HepG2 (cell line): ENCODE measurements around the gene IL21R. TPM values are rescaled to one million over a fixed set of nuclear protein-coding genes. Genes with fewer than 3 reads are reported as not detected.
A peak's percentile ranks its signal among the peaks of the same experiment; 100 is the strongest.

Experiments
- FOXA3 ChIP-seq: IDR thresholded peaks from 2 replicates; pipeline ENCODE4 v1.6.1; 2016; ENCODE audit warnings: missing genetic modification reagents, missing compliant biosample characterization
- IRF1 ChIP-seq: sonication (generic); formaldehyde crosslinking; IDR thresholded peaks from 2 replicates; pipeline ENCODE4 v1.4.0; 2020; ENCODE audit warnings: low read depth, mild to moderate bottlenecking, missing genetic modification reagents
- NR2F6 ChIP-seq, 2 experiments: IDR thresholded peaks; 2 replicates each; pipeline ENCODE4 v1.6.1; 2016; ENCODE audit warnings: antibody characterized with exemption in 1 of 2, mild to moderate bottlenecking in 1 of 2
- RARA ChIP-seq: IDR thresholded peaks from 2 replicates; pipeline ENCODE4 v1.6.1; 2016; ENCODE audit warnings: missing genetic modification reagents, missing compliant biosample characterization
- RARG ChIP-seq: sonication (generic); formaldehyde crosslinking; IDR thresholded peaks from 2 replicates; pipeline ENCODE4 v1.4.0; 2020; ENCODE audit warnings: low read depth, mild to moderate bottlenecking, missing genetic modification reagents
- SKIL ChIP-seq: sonication (generic); formaldehyde crosslinking; IDR thresholded peaks from 2 replicates; pipeline ENCODE4 v1.8.0; 2022; ENCODE audit warnings: missing genetic modification reagents, mild to moderate bottlenecking, moderate library complexity, borderline replicate concordance
- SP5 ChIP-seq: IDR thresholded peaks from 2 replicates; pipeline ENCODE4 v1.6.1; 2016; ENCODE audit warnings: low read depth, borderline replicate concordance
- TFDP2 ChIP-seq: sonication (generic); formaldehyde crosslinking; IDR thresholded peaks from 2 replicates; pipeline ENCODE4 v1.4.0; 2020; ENCODE audit warnings: missing genetic modification reagents
- TSC22D2 ChIP-seq: sonication (generic); formaldehyde crosslinking; IDR thresholded peaks from 2 replicates; pipeline ENCODE4 v1.5.1; 2020; ENCODE audit warnings: missing genetic modification reagents, mild to moderate bottlenecking, borderline replicate concordance
- ZFP90 ChIP-seq: sonication (generic); formaldehyde crosslinking; IDR thresholded peaks from 2 replicates; pipeline ENCODE4 v1.8.0; 2022; ENCODE audit warnings: missing genetic modification reagents, mild to moderate bottlenecking, inconsistent platforms, borderline replicate concordance
- ZNF281 ChIP-seq: sonication (generic); formaldehyde crosslinking; IDR thresholded peaks from 2 replicates; pipeline ENCODE4 v1.4.0; 2020; ENCODE audit warnings: missing genetic modification reagents, borderline replicate concordance
- ZNF33B ChIP-seq: sonication (generic); formaldehyde crosslinking; IDR thresholded peaks from 2 replicates; pipeline ENCODE4 v1.5.1; 2020; ENCODE audit warnings: mild to moderate bottlenecking, missing genetic modification reagents
- ZNF737 ChIP-seq: sonication (generic); formaldehyde crosslinking; IDR thresholded peaks from 2 replicates; pipeline ENCODE4 v1.5.0; 2020; ENCODE audit warnings: missing genetic modification reagents, mild to moderate bottlenecking, borderline replicate concordance
- ZNF841 ChIP-seq: sonication (generic); formaldehyde crosslinking; IDR thresholded peaks from 2 replicates; pipeline ENCODE4 v1.8.1; 2023; ENCODE audit warnings: missing genetic modification reagents, borderline replicate concordance
- polyA plus RNA-seq, 8 experiments: library from polyadenylated mRNA; depleted of rRNA in 3 of 8; stranded (reverse) in 7 of 8; unstranded in 1 of 8; fragments of >200 nt; fragmentation: Illumina TruSeq in 4 of 8; extraction: Trizol in 4 of 8; gene quantifications; 2 replicates each; pipeline versions ENCODE4 v1.2.1 to v1.2.3, GENCODE V29; 2011 to 2016; ENCODE audit warnings: low read depth in 4 of 8, missing spikeins in 1 of 8, mixed read lengths in 1 of 8; ENCODE audit not compliant: insufficient read depth in 1 of 8
- total RNA-seq, 5 experiments: library from RNA; depleted of rRNA; stranded (reverse); fragments of >200 nt; fragmentation: Illumina TruSeq; extraction: Trizol; gene quantifications; 2 replicates each; pipeline ENCODE4 v1.2.3, GENCODE V29; 2016; ENCODE audit warnings: low read depth in 1 of 5
- TF ChIP-seq, protein P1 (sequence below): sonication (generic); formaldehyde crosslinking; IDR thresholded peaks from 2 replicates; pipeline ENCODE4 v1.9.0; 2021; ENCODE audit warnings: missing genetic modification reagents, borderline replicate concordance
- TF ChIP-seq, protein P2 (sequence below): sonication (generic); formaldehyde crosslinking; IDR thresholded peaks from 2 replicates; pipeline ENCODE4 v1.5.0; 2020; ENCODE audit warnings: mild to moderate bottlenecking, missing genetic modification reagents, moderate library complexity

IL21R gene
- total and polyA plus RNA-seq, 2 of the 13 experiments (the other 11 are each of a cell fraction or from before 2014, with no cell fraction given): 0.49 to 0.64 TPM

DNA sequence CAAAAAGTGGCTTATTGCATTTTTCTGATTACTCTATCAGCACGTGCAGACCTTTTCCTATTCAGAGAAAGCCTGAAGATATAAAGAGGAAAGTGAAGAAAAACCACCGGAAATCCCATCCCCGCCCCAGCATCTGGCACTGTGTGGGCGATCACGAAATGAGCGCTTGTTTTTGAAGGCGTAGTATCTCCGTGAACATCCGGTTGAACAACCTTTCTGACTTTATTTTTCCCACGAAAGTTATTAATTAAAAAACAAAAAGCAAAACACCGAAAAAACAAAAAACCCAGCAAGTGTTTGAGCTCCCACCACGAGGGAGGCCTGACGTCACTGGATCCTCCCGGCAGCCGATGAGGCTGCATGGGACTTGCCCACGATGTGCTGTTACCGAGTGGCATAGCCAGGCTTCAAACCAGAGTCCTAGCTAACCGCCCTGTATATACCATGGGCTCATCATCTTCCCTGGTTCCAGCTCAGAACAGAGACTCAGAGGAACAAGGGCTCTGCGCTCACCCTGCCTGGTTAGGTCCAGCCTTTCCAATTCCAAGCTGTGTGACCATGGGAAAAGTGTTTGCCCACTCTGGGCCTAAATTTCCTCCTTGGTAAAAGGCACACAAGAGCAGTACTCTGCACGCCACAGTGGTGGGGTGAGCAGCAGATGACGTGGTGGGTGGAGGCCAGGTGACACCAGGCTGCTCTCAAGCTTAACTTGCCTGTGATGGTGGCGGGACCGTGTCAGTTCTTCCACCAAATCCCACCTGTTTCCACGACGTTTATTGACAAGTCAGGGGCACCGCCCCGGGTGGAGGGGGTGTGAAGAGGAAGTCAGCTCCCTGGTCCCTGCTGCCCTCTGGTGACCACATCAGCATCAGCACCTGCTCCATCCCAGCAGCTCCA, 34.3 kb upstream of the IL21R start (continued):
- TF ChIP-seq ZNF281 (CRISPR knock-in tag): peak; percentile 30; the same call in 1 of the 2 replicates
- TF ChIP-seq, protein P1, sequence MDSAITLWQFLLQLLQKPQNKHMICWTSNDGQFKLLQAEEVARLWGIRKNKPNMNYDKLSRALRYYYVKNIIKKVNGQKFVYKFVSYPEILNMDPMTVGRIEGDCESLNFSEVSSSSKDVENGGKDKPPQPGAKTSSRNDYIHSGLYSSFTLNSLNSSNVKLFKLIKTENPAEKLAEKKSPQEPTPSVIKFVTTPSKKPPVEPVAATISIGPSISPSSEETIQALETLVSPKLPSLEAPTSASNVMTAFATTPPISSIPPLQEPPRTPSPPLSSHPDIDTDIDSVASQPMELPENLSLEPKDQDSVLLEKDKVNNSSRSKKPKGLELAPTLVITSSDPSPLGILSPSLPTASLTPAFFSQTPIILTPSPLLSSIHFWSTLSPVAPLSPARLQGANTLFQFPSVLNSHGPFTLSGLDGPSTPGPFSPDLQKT: no peak
- TF ChIP-seq TSC22D2 (CRISPR knock-in tag): peak; percentile 64; the same call in 1 of the 2 replicates
- TF ChIP-seq ZNF737: 0 out of 2 replicates have a peak, but pooled peaks have one; percentile 66
- TF ChIP-seq ZNF841 (CRISPR knock-in tag): no peak
- TF ChIP-seq ZNF33B (CRISPR knock-in tag): 0 out of 2 replicates have a peak, but pooled peaks have one; percentile 50
- no peak for TF ChIP-seq TFDP2 (CRISPR knock-in tag)
- TF ChIP-seq NR2F6 (IDR thresholded peaks at IDR 0.05): no peak
- peak; percentile 42; the same call in 1 of the 2 replicates for TF ChIP-seq NR2F6 (CRISPR knock-in tag; IDR thresholded peaks at IDR 0.05)
- peak; percentile 38; the same call in 1 of the 2 replicates for TF ChIP-seq FOXA3 (CRISPR knock-in tag)
- 0 out of 2 replicates have a peak, but pooled peaks have one; percentile 21 for TF ChIP-seq RARA (CRISPR knock-in tag)
- TF ChIP-seq ZFP90 (CRISPR knock-in tag): peak; percentile 56; the same call in 1 of the 2 replicates
- no peak for TF ChIP-seq IRF1 (CRISPR knock-in tag)
- TF ChIP-seq SKIL (CRISPR knock-in tag): 0 out of 2 replicates have a peak, but pooled peaks have one; percentile 6
- TF ChIP-seq RARG: no peak
- TF ChIP-seq, protein P2, sequence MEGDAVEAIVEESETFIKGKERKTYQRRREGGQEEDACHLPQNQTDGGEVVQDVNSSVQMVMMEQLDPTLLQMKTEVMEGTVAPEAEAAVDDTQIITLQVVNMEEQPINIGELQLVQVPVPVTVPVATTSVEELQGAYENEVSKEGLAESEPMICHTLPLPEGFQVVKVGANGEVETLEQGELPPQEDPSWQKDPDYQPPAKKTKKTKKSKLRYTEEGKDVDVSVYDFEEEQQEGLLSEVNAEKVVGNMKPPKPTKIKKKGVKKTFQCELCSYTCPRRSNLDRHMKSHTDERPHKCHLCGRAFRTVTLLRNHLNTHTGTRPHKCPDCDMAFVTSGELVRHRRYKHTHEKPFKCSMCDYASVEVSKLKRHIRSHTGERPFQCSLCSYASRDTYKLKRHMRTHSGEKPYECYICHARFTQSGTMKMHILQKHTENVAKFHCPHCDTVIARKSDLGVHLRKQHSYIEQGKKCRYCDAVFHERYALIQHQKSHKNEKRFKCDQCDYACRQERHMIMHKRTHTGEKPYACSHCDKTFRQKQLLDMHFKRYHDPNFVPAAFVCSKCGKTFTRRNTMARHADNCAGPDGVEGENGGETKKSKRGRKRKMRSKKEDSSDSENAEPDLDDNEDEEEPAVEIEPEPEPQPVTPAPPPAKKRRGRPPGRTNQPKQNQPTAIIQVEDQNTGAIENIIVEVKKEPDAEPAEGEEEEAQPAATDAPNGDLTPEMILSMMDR (CRISPR knock-in tag): peak; percentile 94
- no peak for TF ChIP-seq SP5 (CRISPR knock-in tag)
